ENCODE data around the gene XYLT1.

XYLT1 gene

GRCh38 chr16:17171250-17172143, 299.3 kb downstream of the XYLT1 start:
- DNase-seq, result peak in 1 of 2 experiments; percentile 2

DNA sequence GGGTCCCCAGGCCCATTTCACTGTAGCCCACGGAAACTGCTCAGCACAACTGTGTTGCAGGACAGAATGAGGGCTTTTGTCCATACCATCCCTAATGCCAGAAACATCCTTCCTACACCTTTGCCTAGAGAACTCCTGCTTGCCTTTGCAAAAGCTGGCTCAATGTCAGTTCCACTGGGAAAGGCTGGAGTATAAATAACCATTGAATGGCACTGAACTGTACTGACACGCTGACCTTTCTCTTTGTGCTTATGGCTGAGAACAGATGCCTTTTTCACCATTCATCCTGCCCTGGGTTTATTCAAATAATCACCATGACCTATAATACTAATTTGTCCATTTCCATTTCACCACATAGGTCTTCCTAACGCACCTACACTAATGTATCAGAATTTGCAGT, 300.3 kb downstream of the XYLT1 start:
- DNase-seq, result no peak

DNA sequence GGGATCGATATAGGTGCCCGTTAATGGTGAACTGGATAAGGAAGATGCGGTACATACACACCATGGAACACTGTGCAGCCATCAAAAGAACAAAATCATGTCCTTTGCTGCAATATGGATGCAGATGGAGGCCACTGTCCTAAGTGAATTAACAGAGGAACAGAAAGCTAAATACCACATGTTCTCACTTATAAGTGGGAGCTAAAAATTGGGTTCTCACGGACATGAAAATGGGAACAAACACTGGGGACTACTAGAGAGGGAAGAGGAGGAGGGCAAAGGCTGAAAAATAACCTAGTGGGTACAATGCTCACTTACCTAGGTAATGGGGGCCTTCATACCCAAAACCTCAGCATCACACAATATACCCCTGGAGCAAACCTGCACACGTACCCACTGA, 302.6 kb downstream of the XYLT1 start:
- no peak for DNase-seq

- DNase-seq, result no peak
Observed at GRCh38 chr16:17166095-17166494, 304.7 kb downstream of the XYLT1 start.

DNA sequence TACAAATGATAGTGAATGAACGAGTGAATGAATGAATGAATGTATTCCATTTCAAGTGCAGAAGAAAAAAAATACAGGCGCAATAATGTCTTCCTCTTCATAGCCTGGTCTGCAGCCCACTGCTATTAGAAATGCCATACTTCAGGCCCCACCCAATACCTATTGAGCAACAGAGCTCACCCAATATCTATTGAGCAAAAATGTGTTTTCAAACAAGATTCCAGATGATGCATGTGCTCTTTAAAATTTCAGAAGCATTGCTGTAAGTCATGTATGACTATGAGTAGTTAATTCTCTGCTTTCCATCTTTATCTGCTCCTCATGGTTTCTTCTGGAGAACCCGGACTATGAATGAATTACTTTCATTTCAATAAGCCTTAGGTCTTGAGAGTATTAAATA, 308.2 kb downstream of the XYLT1 start:
- no peak for DNase-seq

DNA sequence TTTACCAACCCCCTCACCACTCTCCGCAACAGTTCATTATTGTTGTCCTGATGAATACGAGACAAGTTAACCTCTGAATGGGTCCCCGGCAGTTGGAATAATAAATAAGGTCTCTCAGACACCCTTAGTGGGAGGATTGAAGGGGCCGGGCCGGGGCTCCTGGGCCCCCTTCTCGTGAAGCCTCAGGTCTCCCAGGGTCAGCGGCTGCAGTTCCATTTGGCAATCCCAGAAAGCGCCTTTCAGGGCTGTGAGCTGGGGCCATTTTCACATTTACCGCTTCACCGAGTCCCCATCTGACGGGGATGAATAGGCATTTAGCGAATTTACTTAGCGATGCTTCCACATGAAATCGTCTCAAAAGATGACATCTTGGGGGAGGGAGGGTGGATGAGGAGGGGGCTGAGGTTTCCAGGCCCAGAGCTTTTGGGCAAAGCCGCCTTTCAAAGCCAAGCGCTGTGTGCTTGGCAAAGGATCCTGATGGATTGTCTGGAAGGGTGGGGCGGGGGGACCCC, 309.8 kb downstream of the XYLT1 start:
- no peak for DNase-seq

DNA sequence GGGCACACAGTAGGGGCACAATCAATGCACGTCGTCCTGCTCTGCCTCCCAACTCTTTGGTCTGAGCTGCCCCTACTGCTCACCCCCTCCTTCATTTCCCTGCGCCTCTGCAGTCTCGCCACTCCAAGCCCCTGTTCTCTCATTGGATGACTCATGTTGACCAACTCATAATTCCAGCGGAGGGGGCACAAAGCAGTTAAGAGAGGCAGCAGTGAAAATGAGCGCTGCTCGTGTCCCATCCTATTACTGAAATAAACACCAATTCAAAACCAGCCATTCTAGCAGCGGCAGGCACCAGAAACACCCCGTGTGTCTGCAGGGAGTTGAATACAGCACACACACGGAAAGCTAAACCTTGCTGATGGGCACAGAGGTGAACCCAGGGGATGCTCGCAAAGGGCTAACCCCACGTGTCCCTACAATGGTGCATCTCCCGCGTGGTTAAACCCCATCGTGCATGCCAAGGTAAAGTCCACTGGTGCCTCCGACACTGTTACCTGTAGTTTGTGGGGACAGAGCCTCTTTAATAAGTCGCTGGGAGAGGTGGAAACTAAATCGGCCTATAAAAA, 310.4 kb downstream of the XYLT1 start:
- no peak for DNase-seq

GRCh38 chr16:17159617-17160016, 311.1 kb downstream of the XYLT1 start:
- DNase-seq, result no peak

DNA sequence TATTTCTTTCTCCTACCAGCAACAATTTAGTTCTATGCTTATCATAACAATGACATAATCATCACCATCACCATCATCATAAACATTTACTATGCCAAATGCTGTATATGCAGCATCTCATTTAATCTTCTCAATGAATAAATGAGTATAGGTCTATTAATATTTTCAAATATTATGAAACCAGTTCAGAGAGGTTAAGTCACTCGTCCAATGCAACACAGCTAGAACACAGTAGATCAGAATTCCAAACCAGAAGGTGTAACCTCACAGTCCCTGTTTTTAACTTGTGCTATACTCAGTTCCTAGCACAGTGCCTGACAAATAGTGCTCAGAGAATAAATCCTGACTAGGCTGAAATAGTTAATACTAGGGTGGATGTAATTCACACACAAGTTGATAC, 314.8 kb downstream of the XYLT1 start:
- DNase-seq, result no peak

DNA sequence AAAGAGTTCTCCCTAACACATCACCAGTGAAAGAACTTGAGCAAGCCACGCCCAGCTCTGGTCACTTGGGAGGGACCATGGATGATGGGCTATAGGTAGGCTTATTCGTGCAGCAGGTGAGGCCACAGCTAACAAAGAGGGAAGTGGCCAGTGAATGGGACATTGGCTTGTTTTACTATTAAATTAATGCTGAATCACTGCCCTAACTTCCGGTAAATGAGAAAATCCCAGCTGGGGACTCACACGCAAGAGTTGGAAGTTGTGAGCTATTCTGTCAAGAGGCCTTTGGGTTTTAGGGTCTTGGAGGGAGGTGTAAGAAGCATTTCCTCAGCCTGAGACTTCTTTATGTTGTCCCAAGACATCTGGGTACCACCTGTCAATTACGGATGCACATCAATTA, 315.3 kb downstream of the XYLT1 start:
- no peak for DNase-seq

DNA sequence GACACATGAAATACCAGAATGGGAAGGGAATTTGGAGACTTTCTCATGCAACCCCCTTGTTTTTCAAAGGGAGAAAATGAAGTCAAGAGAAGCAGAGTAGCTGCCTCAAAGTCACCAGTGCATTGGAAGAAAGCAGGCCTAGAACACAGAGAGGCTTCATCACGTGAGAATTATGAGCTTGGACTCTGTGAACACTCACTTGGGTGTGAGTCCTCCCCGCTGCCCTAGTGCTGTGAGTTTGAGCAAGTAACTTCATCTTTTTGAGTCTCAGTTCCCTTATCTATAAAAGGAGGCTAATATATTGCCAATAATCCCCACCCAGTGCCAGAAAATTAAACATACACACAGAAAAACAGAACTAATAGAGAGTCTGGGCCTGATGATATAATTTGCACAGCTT, 315.8 kb downstream of the XYLT1 start:
- DNase-seq, result no peak

GRCh38 chr16:17152311-17152710, 318.4 kb downstream of the XYLT1 start:
- no peak for DNase-seq

DNA sequence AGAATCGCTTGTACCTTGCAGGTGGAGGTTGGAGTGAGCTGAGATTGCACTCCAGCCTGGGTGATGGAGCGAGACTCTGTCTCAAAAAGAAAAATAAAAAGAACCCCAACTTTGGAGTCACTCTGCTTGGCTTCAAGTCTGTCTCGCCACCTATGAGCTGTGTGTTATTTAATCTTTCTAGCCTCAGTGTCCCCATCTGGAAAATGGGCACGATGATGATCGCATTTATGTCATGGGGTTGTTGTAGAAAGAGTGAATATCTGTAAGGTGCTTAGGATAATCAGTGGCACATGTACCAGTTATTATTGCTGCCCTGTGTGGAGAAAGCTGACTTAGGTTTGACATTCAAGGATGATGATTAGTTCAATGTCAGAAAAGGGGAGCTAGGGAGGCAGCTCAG, 319.4 kb downstream of the XYLT1 start:
- no peak for DNase-seq

GRCh38 chr16:17149904-17150483, 320.8 kb downstream of the XYLT1 start:
- DNase-seq, result no peak

GRCh38 chr16:17147942-17148341, 322.8 kb downstream of the XYLT1 start:
- DNase-seq, result no peak

DNA sequence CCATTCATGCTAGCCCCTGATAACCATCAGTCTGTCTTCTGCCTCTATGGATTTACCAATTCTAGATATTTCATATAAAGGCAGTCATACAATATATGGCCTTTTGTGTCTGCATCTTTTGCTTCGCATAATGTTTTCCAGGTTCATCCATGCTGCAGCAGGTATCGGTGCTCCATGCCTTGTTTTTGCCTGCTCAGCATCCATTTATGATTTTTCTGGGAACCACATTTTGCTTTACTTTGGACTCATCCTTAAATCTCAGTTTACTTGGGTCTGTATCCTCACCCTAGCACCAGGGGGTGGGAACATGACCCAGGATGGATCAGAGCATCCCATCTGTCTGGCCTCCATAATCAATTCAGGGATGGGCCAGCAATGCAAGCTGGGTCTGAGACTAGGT, 325.7 kb downstream of the XYLT1 start:
- no peak for DNase-seq

DNA sequence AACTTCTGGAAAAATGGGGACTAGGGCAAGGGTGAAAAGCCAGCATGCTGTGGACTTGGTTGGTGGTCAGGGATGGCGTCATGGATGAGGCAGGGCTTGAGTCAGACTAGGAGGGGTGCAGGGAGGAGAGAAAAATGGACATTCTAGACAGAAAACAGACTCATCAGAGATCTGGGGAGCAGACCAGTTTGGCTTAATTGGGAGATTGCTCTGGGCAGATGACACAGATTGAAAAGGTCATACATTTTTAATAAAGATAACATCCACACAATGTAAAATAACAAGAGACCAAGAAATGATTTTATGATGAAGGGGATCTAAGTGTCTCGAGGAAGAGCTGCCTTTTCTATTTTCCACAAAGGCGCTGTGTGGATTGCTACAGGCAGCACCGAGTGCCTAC, 326.3 kb downstream of the XYLT1 start:
- DNase-seq, result no peak

GRCh38 chr16:17143546-17144419, 327.0 kb downstream of the XYLT1 start:
- DNase-seq, result no peak

- DNase-seq, result no peak
Observed at GRCh38 chr16:17138801-17139200, 332.0 kb downstream of the XYLT1 start.

GRCh38 chr16:17135439-17135838, 335.3 kb downstream of the XYLT1 start:
- no peak for DNase-seq

DNA sequence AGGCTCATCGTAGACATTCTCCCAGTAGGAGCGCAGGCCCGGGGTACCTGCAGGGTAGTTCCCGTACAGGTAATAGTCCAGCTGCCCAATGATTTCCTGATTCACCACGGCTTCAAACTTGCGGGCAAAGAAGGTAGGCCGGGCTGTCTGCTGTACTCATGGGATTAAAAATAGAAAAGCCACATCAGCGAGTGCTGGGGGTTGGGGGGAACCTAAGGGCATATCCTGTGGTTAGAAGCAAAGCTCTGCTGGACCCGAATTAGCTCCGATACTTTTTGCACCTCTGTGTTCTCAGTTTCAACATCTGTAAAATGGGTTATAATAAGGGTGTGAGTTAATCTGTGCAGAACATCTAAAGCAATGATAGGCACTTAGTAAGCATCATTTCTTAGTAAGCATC, 336.2 kb downstream of the XYLT1 start:
- no peak for DNase-seq

- DNase-seq, result no peak
Observed at GRCh38 chr16:17133851-17134250, 336.9 kb downstream of the XYLT1 start.

DNA sequence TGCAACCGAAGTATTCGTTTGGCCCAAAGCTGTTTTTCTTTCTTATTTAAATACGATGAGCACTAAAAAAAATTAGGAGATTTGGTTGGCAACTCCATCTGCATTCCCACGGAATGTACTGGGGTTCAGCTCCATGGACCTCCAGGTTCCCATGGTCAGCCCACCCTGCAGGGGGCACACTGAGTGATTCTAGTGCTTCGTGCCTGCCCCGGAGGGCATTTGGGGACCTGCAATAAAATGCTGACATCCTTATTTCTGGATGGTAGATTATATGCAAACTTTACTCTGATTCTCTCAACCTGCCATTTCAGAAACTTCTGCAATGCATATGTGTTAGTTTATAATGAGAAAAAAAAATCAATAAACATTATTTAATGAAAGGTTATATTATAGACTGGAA, 339.4 kb downstream of the XYLT1 start:
- DNase-seq, result no peak
